VCaP (cell line): ENCODE data around the gene GTF3C2.

Experiments
- H3K27ac ChIP-seq: fragments of 450-650 bp; 2 replicates; pipeline ENCODE4 v1.5.1; 2017
- TF ChIP-seq, protein P1 (sequence below): fragments of 450-650 bp; conservative IDR thresholded peaks from 2 replicates; pipeline ENCODE4 v1.5.1; 2017; ENCODE audit warnings: mild to moderate bottlenecking, moderate library complexity

GTF3C2 gene, protein sequence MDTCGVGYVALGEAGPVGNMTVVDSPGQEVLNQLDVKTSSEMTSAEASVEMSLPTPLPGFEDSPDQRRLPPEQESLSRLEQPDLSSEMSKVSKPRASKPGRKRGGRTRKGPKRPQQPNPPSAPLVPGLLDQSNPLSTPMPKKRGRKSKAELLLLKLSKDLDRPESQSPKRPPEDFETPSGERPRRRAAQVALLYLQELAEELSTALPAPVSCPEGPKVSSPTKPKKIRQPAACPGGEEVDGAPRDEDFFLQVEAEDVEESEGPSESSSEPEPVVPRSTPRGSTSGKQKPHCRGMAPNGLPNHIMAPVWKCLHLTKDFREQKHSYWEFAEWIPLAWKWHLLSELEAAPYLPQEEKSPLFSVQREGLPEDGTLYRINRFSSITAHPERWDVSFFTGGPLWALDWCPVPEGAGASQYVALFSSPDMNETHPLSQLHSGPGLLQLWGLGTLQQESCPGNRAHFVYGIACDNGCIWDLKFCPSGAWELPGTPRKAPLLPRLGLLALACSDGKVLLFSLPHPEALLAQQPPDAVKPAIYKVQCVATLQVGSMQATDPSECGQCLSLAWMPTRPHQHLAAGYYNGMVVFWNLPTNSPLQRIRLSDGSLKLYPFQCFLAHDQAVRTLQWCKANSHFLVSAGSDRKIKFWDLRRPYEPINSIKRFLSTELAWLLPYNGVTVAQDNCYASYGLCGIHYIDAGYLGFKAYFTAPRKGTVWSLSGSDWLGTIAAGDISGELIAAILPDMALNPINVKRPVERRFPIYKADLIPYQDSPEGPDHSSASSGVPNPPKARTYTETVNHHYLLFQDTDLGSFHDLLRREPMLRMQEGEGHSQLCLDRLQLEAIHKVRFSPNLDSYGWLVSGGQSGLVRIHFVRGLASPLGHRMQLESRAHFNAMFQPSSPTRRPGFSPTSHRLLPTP

DNA sequence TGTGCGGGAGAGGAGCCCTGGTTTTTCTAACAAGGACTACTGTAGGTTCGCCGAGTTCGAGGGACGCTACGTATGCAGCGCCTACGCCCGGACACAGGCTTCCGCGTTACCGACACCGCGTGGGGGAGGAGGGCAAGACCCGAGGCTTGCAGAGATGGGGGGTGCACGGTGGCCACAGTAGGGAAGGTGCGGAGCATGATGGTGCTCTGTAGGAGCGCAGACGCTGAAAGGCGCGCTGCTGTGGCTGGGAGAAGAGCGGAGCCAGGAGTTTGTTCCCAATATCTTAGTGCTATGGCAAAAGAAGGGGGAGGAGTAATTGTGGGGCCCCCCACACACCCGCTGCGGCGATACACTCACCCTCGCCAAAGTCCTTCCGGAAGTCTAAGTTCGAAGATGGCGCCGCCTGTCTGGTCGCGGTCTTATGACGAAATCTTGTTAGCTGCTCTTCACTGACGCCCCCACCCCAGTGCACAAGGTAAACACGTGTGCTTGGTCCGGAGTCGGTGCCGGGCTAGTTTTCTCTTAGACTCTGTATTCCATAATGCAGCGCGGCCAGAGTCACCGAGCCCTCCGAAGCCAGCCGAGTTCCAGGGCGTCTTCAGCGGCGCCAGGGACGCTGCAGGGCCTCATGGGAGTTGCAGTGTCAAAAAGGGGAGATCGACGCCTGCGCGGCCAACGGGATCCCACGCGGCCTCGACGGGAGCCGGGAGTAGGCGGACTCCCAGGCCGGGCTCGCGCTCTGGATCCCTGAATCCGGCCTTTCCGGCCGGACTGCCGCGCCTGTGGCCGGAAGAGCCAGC, at the start of gene GTF3C2:
Gene GTF3C2 (minus strand): TSS at position 383 of the 800 bp plus-strand sequence. CDS start 13,210 bp downstream, outside the sequence.
- peak within 1 kb of the TSS; percentile 95 for H3K27ac ChIP-seq
- TF ChIP-seq, protein P1, sequence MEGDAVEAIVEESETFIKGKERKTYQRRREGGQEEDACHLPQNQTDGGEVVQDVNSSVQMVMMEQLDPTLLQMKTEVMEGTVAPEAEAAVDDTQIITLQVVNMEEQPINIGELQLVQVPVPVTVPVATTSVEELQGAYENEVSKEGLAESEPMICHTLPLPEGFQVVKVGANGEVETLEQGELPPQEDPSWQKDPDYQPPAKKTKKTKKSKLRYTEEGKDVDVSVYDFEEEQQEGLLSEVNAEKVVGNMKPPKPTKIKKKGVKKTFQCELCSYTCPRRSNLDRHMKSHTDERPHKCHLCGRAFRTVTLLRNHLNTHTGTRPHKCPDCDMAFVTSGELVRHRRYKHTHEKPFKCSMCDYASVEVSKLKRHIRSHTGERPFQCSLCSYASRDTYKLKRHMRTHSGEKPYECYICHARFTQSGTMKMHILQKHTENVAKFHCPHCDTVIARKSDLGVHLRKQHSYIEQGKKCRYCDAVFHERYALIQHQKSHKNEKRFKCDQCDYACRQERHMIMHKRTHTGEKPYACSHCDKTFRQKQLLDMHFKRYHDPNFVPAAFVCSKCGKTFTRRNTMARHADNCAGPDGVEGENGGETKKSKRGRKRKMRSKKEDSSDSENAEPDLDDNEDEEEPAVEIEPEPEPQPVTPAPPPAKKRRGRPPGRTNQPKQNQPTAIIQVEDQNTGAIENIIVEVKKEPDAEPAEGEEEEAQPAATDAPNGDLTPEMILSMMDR, result no peak

DNA sequence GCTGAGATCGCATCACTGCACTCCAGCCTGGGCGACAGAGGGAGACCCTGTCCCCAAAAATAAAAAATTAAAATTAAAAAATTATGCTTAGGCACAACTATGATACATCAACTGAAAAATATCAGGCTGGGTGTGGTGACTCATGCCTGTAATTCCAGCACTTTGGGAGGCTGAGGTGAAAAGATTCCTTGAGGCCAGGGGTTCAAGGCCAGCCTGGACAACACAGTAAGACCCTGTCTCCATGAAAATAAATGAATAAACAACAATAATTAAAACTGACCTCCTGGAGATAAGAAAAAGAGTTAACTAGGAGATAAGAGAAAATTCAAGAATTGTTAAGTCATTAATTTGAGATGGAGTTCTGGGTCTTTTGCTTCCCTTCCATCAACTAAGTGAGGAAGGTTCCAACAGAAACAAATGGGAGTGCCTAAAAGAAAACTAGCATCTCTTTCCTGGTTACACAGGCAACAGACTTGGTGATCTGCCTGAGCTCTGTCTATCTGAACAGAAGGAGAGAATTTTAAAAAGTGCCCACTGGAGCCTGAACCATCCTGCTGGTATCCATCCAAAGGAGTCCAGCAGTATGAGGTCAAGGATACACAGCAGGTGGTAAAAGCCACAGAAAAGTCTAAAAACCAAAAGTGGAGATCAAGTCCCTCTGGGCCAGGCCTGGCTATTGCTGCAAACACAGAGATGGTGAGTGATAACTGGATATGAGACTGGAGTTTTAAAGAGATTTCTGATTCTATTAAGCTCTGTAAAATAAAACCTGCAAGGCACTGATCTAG, 44.0 kb upstream of the GTF3C2 start:
- H3K27ac ChIP-seq, result no peak overlapping the region
- TF ChIP-seq, protein P1, result no peak

DNA sequence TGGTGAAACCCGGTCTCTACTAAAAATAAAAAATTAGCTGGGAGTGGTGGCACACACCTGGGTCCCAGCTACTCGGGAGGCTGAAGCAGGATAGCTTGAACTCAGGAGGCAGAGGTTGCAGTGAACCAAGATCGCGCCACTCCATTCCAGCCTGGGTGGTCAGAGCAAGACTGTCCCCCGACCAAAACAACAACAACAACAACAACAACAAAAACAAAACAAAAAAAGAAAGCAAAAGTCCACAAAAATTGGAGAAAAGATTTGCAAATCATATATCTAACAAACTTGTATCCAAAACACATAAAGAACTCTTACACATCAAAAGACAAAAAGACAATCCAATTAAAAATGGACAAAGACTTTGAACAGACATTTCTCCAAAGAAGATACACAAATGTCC, 42.4 kb upstream of the GTF3C2 start:
- TF ChIP-seq, protein P1, result no peak
- H3K27ac ChIP-seq, result no peak overlapping the region

DNA sequence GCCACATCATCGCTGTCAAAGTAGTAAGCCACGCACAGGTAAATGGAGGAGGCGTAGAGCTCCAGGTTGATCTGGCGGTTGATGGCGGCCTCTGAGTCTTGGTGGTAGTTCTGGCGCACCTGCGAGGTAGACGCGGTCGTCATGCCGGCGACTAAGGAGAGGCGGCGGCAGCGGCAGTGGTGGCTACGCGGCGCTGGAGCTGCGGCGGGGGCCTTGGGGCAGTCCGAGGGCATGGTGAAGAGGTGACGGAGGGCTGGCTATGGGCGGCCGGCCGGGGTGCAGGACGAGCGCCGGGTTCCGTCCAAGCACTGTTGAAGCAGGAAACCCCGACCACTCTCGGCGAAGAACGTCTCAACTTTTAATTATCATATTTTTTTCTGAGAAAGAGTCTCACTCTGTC, 36.7 kb upstream of the GTF3C2 start:
- TF ChIP-seq, protein P1, result no peak
- no peak overlapping the region for H3K27ac ChIP-seq

DNA sequence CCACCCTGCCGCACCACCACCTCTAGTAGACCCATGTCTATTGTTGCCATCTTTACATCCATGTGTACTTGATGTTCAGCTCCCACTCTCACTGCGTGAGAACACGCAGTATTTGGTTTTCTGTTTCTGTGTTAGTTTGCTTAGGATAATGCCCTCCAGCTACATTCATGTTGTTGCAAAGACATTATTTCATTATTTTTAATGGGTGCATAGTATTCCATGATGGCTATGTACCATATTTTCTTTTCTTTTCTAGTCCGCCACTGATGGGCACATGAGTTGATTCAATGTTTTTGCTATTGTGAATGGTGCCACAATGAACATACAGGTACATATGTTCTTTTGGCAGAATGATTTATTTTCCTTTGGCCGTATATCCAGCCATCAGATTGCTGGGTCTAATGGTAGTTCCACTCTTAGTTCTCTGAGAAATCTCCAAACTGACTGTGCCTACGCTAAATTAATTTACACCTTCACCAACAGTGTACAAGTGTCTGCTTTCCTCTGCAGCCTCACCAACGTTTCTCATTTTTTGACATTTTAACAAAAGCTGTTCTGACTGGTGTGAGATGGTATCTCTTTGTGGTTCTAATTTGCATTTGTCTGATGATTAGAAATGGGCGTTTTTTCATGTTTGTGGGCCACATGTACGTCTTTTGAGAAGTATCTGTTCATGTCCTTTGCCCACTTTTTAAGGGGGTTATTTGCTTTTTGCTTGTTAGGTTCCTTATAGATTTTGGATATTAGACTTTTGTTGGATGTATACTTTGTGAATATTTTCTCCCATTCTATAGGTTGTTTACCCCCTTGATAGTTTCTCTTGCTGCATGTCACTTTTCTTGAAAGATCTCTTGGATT, 34.5 kb upstream of the GTF3C2 start:
- H3K27ac ChIP-seq, result no peak overlapping the region
- TF ChIP-seq, protein P1, result no peak

DNA sequence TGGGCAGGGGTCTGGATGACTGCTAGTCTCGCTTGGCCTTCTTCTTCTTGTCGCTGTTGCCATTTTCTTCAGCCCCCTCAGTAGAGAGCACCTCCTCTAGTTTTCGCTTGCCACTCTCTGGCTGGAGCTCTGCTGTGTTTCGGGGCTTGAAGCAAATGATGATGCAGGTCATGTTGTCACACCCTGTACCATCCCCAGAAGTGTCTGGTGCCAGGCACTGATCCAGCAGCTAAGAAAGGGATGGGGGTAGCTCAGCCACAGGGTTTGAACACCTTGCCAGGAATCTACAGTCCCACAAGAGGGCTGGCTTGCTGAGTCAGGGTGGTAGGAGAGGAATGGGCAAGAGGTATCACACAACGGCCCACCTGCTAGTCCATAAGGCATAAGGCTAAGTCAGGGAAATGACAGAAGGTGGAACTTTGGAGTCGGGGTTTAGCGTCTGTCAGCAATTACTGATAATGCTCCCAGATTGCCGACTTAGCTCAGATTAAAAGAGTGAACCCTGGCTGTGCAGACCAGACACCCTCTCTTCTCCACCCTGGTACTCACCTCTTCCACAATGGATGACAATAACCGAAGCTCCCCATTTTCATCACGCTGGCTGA, 25.1 kb upstream of the GTF3C2 start:
- TF ChIP-seq, protein P1, result no peak
- H3K27ac ChIP-seq, result peak overlapping the region; percentile 86
